ENCODE results near the gene CCP110.
"Not testable (repeated sequence)": the region's sequence is repeated elsewhere in the genome, so short reads cannot be mapped to it uniquely, and the experiment has no call there.

The CCP110 gene

GRCh38 chr16:19507867-19508266 lies 15.9 kb upstream of the CCP110 start:
- DNase-seq (ENCODE audit: low read depth) = no peak

GRCh38 chr16:19512297-19512696 lies 11.4 kb upstream of the CCP110 start:
- no peak for DNase-seq (ENCODE audit: low read depth)

- DNase-seq (ENCODE audit: low read depth) = no peak
These were observed 10.2 kb upstream of the CCP110 start for GRCh38 chr16:19513377-19514053.

- no peak for DNase-seq (ENCODE audit: low read depth)
These were observed 8.0 kb upstream of the CCP110 start for GRCh38 chr16:19515757-19516156.

GRCh38 chr16:19517424-19518089 lies 6.2 kb upstream of the CCP110 start:
- no peak for DNase-seq (ENCODE audit: low read depth)

GRCh38 chr16:19518388-19518787 lies 5.4 kb upstream of the CCP110 start:
- DNase-seq (ENCODE audit: low read depth) = no peak

GRCh38 chr16:19520861-19521331 lies 2.8 kb upstream of the CCP110 start:
- DNase-seq (ENCODE audit: low read depth) = no peak

- peak; percentile 44 for DNase-seq (ENCODE audit: low read depth)
These were observed 2.0 kb upstream of the CCP110 start, which contains the start of gene GDE1 for GRCh38 chr16:19521471-19522396. Gene GDE1 (minus strand): TSS chr16:19522098. CDS start chr16:19521964, 134 bp downstream.

GRCh38 chr16:19522397-19522732 lies 1.4 kb upstream of the CCP110 start:
- DNase-seq (ENCODE audit: low read depth) = no peak

GRCh38 chr16:19522760-19523159 lies 982 bp upstream of the CCP110 start:
- DNase-seq (ENCODE audit: low read depth) = no peak

- no peak for DNase-seq (ENCODE audit: low read depth)
These were observed 571 bp upstream of the CCP110 start for GRCh38 chr16:19523184-19523558.

GRCh38 chr16:19524356-19524615 lies 544 bp downstream of the CCP110 start:
- no peak for DNase-seq (ENCODE audit: low read depth)

- DNase-seq (ENCODE audit: low read depth) = no peak
These were observed 1.1 kb downstream of the CCP110 start for GRCh38 chr16:19524616-19525384.

- DNase-seq (ENCODE audit: low read depth) = no peak
These were observed 1.6 kb downstream of the CCP110 start for GRCh38 chr16:19525385-19525723.

GRCh38 chr16:19527161-19527560 lies 3.4 kb downstream of the CCP110 start:
- DNase-seq (ENCODE audit: low read depth) = no peak

- no peak for DNase-seq (ENCODE audit: low read depth)
These were observed 4.9 kb downstream of the CCP110 start for GRCh38 chr16:19528666-19529065.

- no peak for DNase-seq (ENCODE audit: low read depth)
These were observed 8.9 kb downstream of the CCP110 start for GRCh38 chr16:19532601-19533000.

GRCh38 chr16:19540241-19540970 lies 16.7 kb downstream of the CCP110 start:
- no peak for DNase-seq (ENCODE audit: low read depth)

- DNase-seq (ENCODE audit: low read depth) = no peak
These were observed 18.5 kb downstream of the CCP110 start for GRCh38 chr16:19542138-19542821.

GRCh38 chr16:19543278-19543996 lies 19.7 kb downstream of the CCP110 start:
- DNase-seq (ENCODE audit: low read depth) = not testable (repeated sequence)

Data from non-pigmented ciliary epithelial cell (primary cell).